ENCODE data around the gene ADAM12.
"Not testable (repeated sequence)": the region's sequence is repeated elsewhere in the genome, so short reads cannot be mapped to it uniquely, and the experiment has no call there.

Gene ADAM12

GRCh38 chr10:126247446-126247975, 140.8 kb downstream of the ADAM12 start:
- DNase-seq (ENCODE audit: low read depth), result peak; percentile 99
- TF ChIP-seq CTCF (IDR thresholded peaks at IDR 0.05; ENCODE audit: low read length, missing control alignments), result no peak
- no peak overlapping the region for H3K4me3 ChIP-seq (replicated peaks; ENCODE audit: low read depth, low read length)

- DNase-seq (ENCODE audit: low read depth), result peak; percentile 61
Observed at GRCh38 chr10:126246396-126246795, 141.9 kb downstream of the ADAM12 start.

GRCh38 chr10:126245501-126245900, 142.8 kb downstream of the ADAM12 start:
- no peak for TF ChIP-seq CTCF (IDR thresholded peaks at IDR 0.05; ENCODE audit: low read length, missing control alignments)
- DNase-seq (ENCODE audit: low read depth), result no peak
- no peak overlapping the region for H3K4me3 ChIP-seq (replicated peaks; ENCODE audit: low read depth, low read length)

More at GRCh38 chr10:126246396-126246795, 141.9 kb downstream of the ADAM12 start:
- H3K4me3 ChIP-seq (replicated peaks; ENCODE audit: low read depth, low read length), result not testable (repeated sequence)

- DNase-seq (ENCODE audit: low read depth), result peak; percentile 52
- no peak overlapping the region for H3K4me3 ChIP-seq (replicated peaks; ENCODE audit: low read depth, low read length)
- TF ChIP-seq CTCF (IDR thresholded peaks at IDR 0.05; ENCODE audit: low read length, missing control alignments), result no peak
Observed at GRCh38 chr10:126243971-126244370, 144.3 kb downstream of the ADAM12 start.

GRCh38 chr10:126243306-126243705, 145.0 kb downstream of the ADAM12 start:
- TF ChIP-seq CTCF (IDR thresholded peaks at IDR 0.05; ENCODE audit: low read length, missing control alignments), result no peak
- H3K4me3 ChIP-seq (replicated peaks; ENCODE audit: low read depth, low read length), result no peak overlapping the region
- DNase-seq (ENCODE audit: low read depth), result no peak

- H3K4me3 ChIP-seq (replicated peaks; ENCODE audit: low read depth, low read length), result no peak overlapping the region
- peak; percentile 89 for DNase-seq (ENCODE audit: low read depth)
- TF ChIP-seq CTCF (IDR thresholded peaks at IDR 0.05; ENCODE audit: low read length, missing control alignments), result no peak
Observed at GRCh38 chr10:126242397-126243260, 145.6 kb downstream of the ADAM12 start.

GRCh38 chr10:126240483-126240882, 147.8 kb downstream of the ADAM12 start:
- no peak overlapping the region for H3K4me3 ChIP-seq (replicated peaks; ENCODE audit: low read depth, low read length)
- TF ChIP-seq CTCF (IDR thresholded peaks at IDR 0.05; ENCODE audit: low read length, missing control alignments), result no peak
- no peak for DNase-seq (ENCODE audit: low read depth)
